H9 (cell line): ENCODE data around the gene CTIF. TPM values are rescaled to one million over a fixed set of nuclear protein-coding genes. Genes with fewer than 3 reads are reported as not detected.
A peak's percentile ranks its signal among the peaks of the same experiment; 100 is the strongest.

Experiments
- DNase-seq: peaks from one replicate; pipeline ENCODE4 v3.0.0-alpha.2; 2017
- H2AFZ ChIP-seq: one replicate; pipeline ENCODE4 v1.6.1; 2013; ENCODE audit warnings: mild to moderate bottlenecking, low read length, control low read depth, moderate library complexity
- H2AK5ac ChIP-seq: 2 replicates; pipeline ENCODE4 v1.6.1; 2013; ENCODE audit warnings: low read length, control low read depth, mixed read lengths; ENCODE audit not compliant: insufficient read length
- H2BK120ac ChIP-seq: one replicate; pipeline ENCODE4 v1.6.1; 2013; ENCODE audit warnings: low read depth, mild to moderate bottlenecking, low read length, control low read depth, inconsistent platforms; ENCODE audit not compliant: poor library complexity, severe bottlenecking
- H2BK12ac ChIP-seq: 2 replicates; pipeline ENCODE4 v1.6.1; 2013; ENCODE audit warnings: low read length, control low read depth, mixed read lengths, low read depth; ENCODE audit not compliant: insufficient read length
- H2BK15ac ChIP-seq: 2 replicates; pipeline ENCODE4 v1.6.1; 2013; ENCODE audit warnings: low read depth, low read length, control low read depth
- H2BK20ac ChIP-seq: one replicate; pipeline ENCODE4 v1.6.1; 2013; ENCODE audit warnings: low read depth, mild to moderate bottlenecking, low read length, control low read depth, inconsistent platforms; ENCODE audit not compliant: poor library complexity, severe bottlenecking
- H2BK5ac ChIP-seq: 2 replicates; pipeline ENCODE4 v1.6.1; 2013; ENCODE audit warnings: low read length, control low read depth, mixed read lengths; ENCODE audit not compliant: insufficient read length
- H3K14ac ChIP-seq: 2 replicates; pipeline ENCODE4 v1.6.1; 2013; ENCODE audit warnings: low read length, control low read depth; ENCODE audit not compliant: insufficient read depth
- H3K18ac ChIP-seq: 2 replicates; pipeline ENCODE4 v1.6.1; 2013; ENCODE audit warnings: low read depth, mild to moderate bottlenecking, mixed read lengths, low read length, control low read depth; ENCODE audit not compliant: insufficient read length
- H3K23ac ChIP-seq: 2 replicates; pipeline ENCODE4 v1.6.1; 2013; ENCODE audit warnings: low read length, control low read depth, mixed read lengths, low read depth; ENCODE audit not compliant: insufficient read length
- H3K23me2 ChIP-seq: 2 replicates; pipeline ENCODE4 v1.6.1; 2013; ENCODE audit warnings: low read depth, mild to moderate bottlenecking, mixed read lengths, low read length, control low read depth; ENCODE audit not compliant: insufficient read length, poor library complexity, severe bottlenecking
- H3K27ac ChIP-seq: 2 replicates; pipeline ENCODE4 v1.5.1; 2013; ENCODE audit warnings: low read length, control low read depth, mixed read lengths, low read depth; ENCODE audit not compliant: insufficient read length
- H3K27me3 ChIP-seq: 2 replicates; pipeline ENCODE4 v1.6.1; 2013; ENCODE audit warnings: low read length, control low read depth, inconsistent platforms; ENCODE audit not compliant: insufficient read depth
- H3K4ac ChIP-seq: 2 replicates; pipeline ENCODE4 v1.6.1; 2013; ENCODE audit warnings: low read depth, mild to moderate bottlenecking, control low read depth, inconsistent platforms, low read length, moderate library complexity
- H3K4me1 ChIP-seq: 2 replicates; pipeline ENCODE4 v1.6.1; 2013; ENCODE audit warnings: low read length, control low read depth, inconsistent platforms; ENCODE audit not compliant: insufficient read depth
- H3K4me2 ChIP-seq: 2 replicates; pipeline ENCODE4 v1.6.1; 2013; ENCODE audit warnings: low read length, control low read depth, mixed read lengths; ENCODE audit not compliant: insufficient read length, insufficient read depth
- H3K56ac ChIP-seq: 2 replicates; pipeline ENCODE4 v1.6.1; 2013; ENCODE audit warnings: low read depth, mild to moderate bottlenecking, mixed read lengths, low read length, control low read depth; ENCODE audit not compliant: insufficient read length
- H3K79me1 ChIP-seq: 2 replicates; pipeline ENCODE4 v1.6.1; 2013; ENCODE audit warnings: low read depth, mild to moderate bottlenecking, moderate library complexity, low read length, control low read depth, inconsistent platforms; ENCODE audit not compliant: insufficient read depth, poor library complexity, severe bottlenecking
- H3K79me2 ChIP-seq: 2 replicates; pipeline ENCODE4 v1.6.1; 2013; ENCODE audit warnings: low read length, control low read depth, inconsistent platforms; ENCODE audit not compliant: insufficient read depth
- H3K9ac ChIP-seq: 2 replicates; pipeline ENCODE4 v1.6.1; 2013; ENCODE audit warnings: low read length, control low read depth, mixed read lengths; ENCODE audit not compliant: insufficient read length; ENCODE audit errors: extremely low read depth
- H3K9me3 ChIP-seq: one replicate; pipeline ENCODE4 v1.6.1; 2013; ENCODE audit warnings: low read depth, low read length, inconsistent platforms; ENCODE audit not compliant: control insufficient read depth
- H3T11ph ChIP-seq: one replicate; pipeline ENCODE4 v1.6.1; 2013; ENCODE audit warnings: mild to moderate bottlenecking, low read length, control low read depth, inconsistent platforms
- H4K20me1 ChIP-seq: one replicate; pipeline ENCODE4 v1.6.1; 2013; ENCODE audit not compliant: control insufficient read depth, insufficient read length, insufficient read depth
- H4K5ac ChIP-seq: 2 replicates; pipeline ENCODE4 v1.6.1; 2013; ENCODE audit warnings: low read depth, mild to moderate bottlenecking, mixed read lengths, low read length, control low read depth; ENCODE audit not compliant: insufficient read length
- H4K8ac ChIP-seq: replicated peaks from 2 replicates; pipeline ENCODE4 v1.6.1; 2013; ENCODE audit warnings: low read length, control low read depth, mixed read lengths, low read depth; ENCODE audit not compliant: insufficient read length
- H4K91ac ChIP-seq: 2 replicates; pipeline ENCODE4 v1.6.1; 2013; ENCODE audit warnings: low read depth, mild to moderate bottlenecking, moderate library complexity, mixed read lengths, low read length, control low read depth; ENCODE audit not compliant: insufficient read length
- H3K27ac Mint-ChIP-seq, 3 experiments: 2 replicates in 2 of 3; 3 replicates in 1 of 3; pipeline ENCODE4 v1.8.0; 2020 to 2021; ENCODE audit warnings: mixed read lengths in 3 of 3, mild to moderate bottlenecking in 1 of 3, moderate library complexity in 1 of 3
- H3K27me3 Mint-ChIP-seq: 2 replicates; pipeline ENCODE4 v1.8.0; 2021; ENCODE audit warnings: low read depth, mild to moderate bottlenecking, moderate library complexity, mixed read lengths
- H3K36me3 Mint-ChIP-seq, 3 experiments: 2 replicates in 2 of 3; 3 replicates in 1 of 3; pipeline ENCODE4 v1.8.0; 2020 to 2021; ENCODE audit warnings: low read depth in 3 of 3, mixed read lengths in 3 of 3; ENCODE audit not compliant: insufficient read depth in 1 of 3
- H3K4me1 Mint-ChIP-seq, 2 experiments: 2 replicates each; pipeline ENCODE4 v1.8.0; 2020; ENCODE audit warnings: mixed read lengths in 2 of 2
- H3K4me3 Mint-ChIP-seq, 2 experiments: 2 replicates in 1 of 2; 3 replicates in 1 of 2; pipeline ENCODE4 v1.8.0; 2020 to 2021; ENCODE audit warnings: mild to moderate bottlenecking in 2 of 2, mixed read lengths in 2 of 2, moderate library complexity in 1 of 2
- H3K9me3 Mint-ChIP-seq, 2 experiments: 2 replicates in 1 of 2; 3 replicates in 1 of 2; pipeline ENCODE4 v1.8.0; 2020; ENCODE audit warnings: mild to moderate bottlenecking in 2 of 2, mixed read lengths in 2 of 2, moderate library complexity in 1 of 2
- CTCF ChIP-seq: fragments of 200-600 bp; sonication (generic); conservative IDR thresholded peaks from 3 replicates; pipeline ENCODE4 v1.8.0; 2021; ENCODE audit warnings: antibody characterized with exemption, mild to moderate bottlenecking
- WGBS: extraction: QIAGEN DNeasy Blood & Tissue Kit; methylation state at CpG from one replicate; pipeline ENCODE4 v1.1.7; 2013; ENCODE audit warnings: missing lambda C conversion rate, low lambda C conversion rate, mixed read lengths; ENCODE audit not compliant: insufficient read length; ENCODE audit errors: extremely low coverage; 5-methylcytosine and 5-hydroxymethylcytosine counted together
- total RNA-seq: library from RNA; stranded (reverse); gene quantifications from 2 replicates; pipeline ENCODE4 v1.2.1, GENCODE V29; 2021

The CTIF gene
- total RNA-seq, 1 experiment from 2014 or later, result 15.8 TPM

GRCh38 chr18:48674758-48675351 is 136.0 kb downstream of the CTIF start:
- Histone ChIP-seq H2AK5ac (no peak overlapping the region), H3K56ac (no peak overlapping the region), H4K91ac (no peak overlapping the region), H3K9me3 (no peaks in the 10 kb centered on the region), H3K27ac (no peak overlapping the region), H4K20me1 (no peaks in the 10 kb centered on the region), H4K5ac (no peak overlapping the region), H3K14ac (no peak overlapping the region), H3K23ac (no peak overlapping the region), H3K23me2 (no peaks in the 10 kb centered on the region), H3K9ac (no peak overlapping the region), H2BK15ac (no peak overlapping the region), H3K79me2 (no peaks in the 10 kb centered on the region), H2BK12ac (no peak overlapping the region), H2BK5ac (no peak overlapping the region), H3K79me1 (no peaks in the 10 kb centered on the region), H3K4me2 (no peak overlapping the region), H2BK120ac (no peak overlapping the region), H4K8ac (no peak overlapping the region), H2BK20ac (no peak overlapping the region), H3K4ac (no peak overlapping the region), H3T11ph (no peak overlapping the region), H2AFZ (no peak overlapping the region), H3K4me1 (no peaks in the 10 kb centered on the region), H3K27me3 (no peaks in the 10 kb centered on the region), H3K18ac (no peak overlapping the region)
- Mint-ChIP-seq H3K4me3 (no peak overlapping the region), H3K36me3 (peaks cover 11 to 20% (median 16%) of the 10 kb centered on the region in 3 experiments), H3K4me1 (0 out of 4 replicates have a peak, but pooled peaks cover 0 to 4% of the 10 kb centered on the region in 2 experiments), H3K9me3 (peaks cover 11 to 12% of the 10 kb centered on the region in 2 experiments), H3K27ac (peak overlapping the region in 1 of 3 experiments; percentile 59; a peak in 1 of 7 replicates), H3K27me3 (no peaks in the 10 kb centered on the region)
- DNase-seq, result no peak
- WGBS, result no CpG with 5 or more reads among the region's 4 CpGs
- TF ChIP-seq CTCF, result no peak
